Stimulated activated CD4-positive, alpha-beta T cell treated with anti-CD3 and anti-CD28 coated beads, Interleukin-2, amount 100 ng/mL, for 4 hours (primary cell): ENCODE measurements around the gene PORCN.

ENCODE experiments used
- DNase-seq: peaks from one replicate; pipeline ENCODE4 v3.0.0-alpha.2; 2020; ENCODE audit warnings: low read depth

PORCN gene

GRCh38 chrX:48508400-48509244, at the start of gene PORCN:
Gene PORCN, plus strand, starts transcription at chrX:48508992. Its CDS starts 829 bp downstream, at chrX:48509821.
- peak; percentile 65 for DNase-seq

- no peak for DNase-seq
Measured at GRCh38 chrX:48459483-48459882, 49.3 kb upstream of the PORCN start.

- no peak for DNase-seq
Measured at GRCh38 chrX:48460031-48460430, 48.8 kb upstream of the PORCN start.

- DNase-seq = no peak
Measured at GRCh38 chrX:48460606-48461005, 48.2 kb upstream of the PORCN start.

GRCh38 chrX:48461830-48462229, 47.0 kb upstream of the PORCN start:
- DNase-seq = no peak

- no peak for DNase-seq
Measured at GRCh38 chrX:48465336-48465933, 43.4 kb upstream of the PORCN start.

- no peak for DNase-seq
Measured at GRCh38 chrX:48466696-48467095, 42.1 kb upstream of the PORCN start.

- no peak for DNase-seq
Measured at GRCh38 chrX:48467281-48467761, 41.5 kb upstream of the PORCN start.

- DNase-seq = peak; percentile 44
Measured at GRCh38 chrX:48468247-48468671, 40.5 kb upstream of the PORCN start.

GRCh38 chrX:48468693-48469691, 39.8 kb upstream of the PORCN start:
- peak; percentile 45 for DNase-seq

GRCh38 chrX:48470110-48470832, 38.5 kb upstream of the PORCN start, which contains the start of gene SLC38A5:
Gene SLC38A5, minus strand, starts transcription at chrX:48470260. Its CDS starts 2,336 bp downstream, at chrX:48467924.
- no peak for DNase-seq

- no peak for DNase-seq
Measured at GRCh38 chrX:48470833-48471118, 38.0 kb upstream of the PORCN start.

GRCh38 chrX:48471504-48471903, 37.3 kb upstream of the PORCN start:
- no peak for DNase-seq

GRCh38 chrX:48472225-48472624, 36.6 kb upstream of the PORCN start:
- no peak for DNase-seq

GRCh38 chrX:48472851-48473703, 35.7 kb upstream of the PORCN start:
- no peak for DNase-seq

- no peak for DNase-seq
Measured at GRCh38 chrX:48473704-48473990, 35.1 kb upstream of the PORCN start.

GRCh38 chrX:48474127-48474526, 34.7 kb upstream of the PORCN start:
- DNase-seq = no peak

GRCh38 chrX:48474581-48474980, 34.2 kb upstream of the PORCN start:
- no peak for DNase-seq

- DNase-seq = no peak
Measured at GRCh38 chrX:48475296-48475695, 33.5 kb upstream of the PORCN start.

- DNase-seq = peak; percentile 84
Measured at GRCh38 chrX:48475774-48476577, 32.8 kb upstream of the PORCN start, which contains the start of gene FTSJ1. Gene FTSJ1, plus strand, starts transcription at chrX:48476199. Its CDS starts 1,849 bp downstream, at chrX:48478048.
